IMR-90 (cell line): ENCODE measurements around the gene GLP2R. TPM values are rescaled to one million over a fixed set of nuclear protein-coding genes. Genes with fewer than 3 reads are reported as not detected.

Experiments
- ATAC-seq: fragments of 200-7000 bp; cut with Tn5 transposase; 2 replicates; pipeline ENCODE4 v1.9.1; 2020; ENCODE audit warnings: low read depth, mild to moderate bottlenecking, moderate library complexity
- BruUV-seq: library from RNA; stranded (reverse); fragments of 400-500 nt; replicated peaks from 2 replicates; lab custom pipeline; 2021; lab: Mats Ljungman, UMichigan
- CTCF ChIA-PET: fragments of 300-600 bp; formaldehyde crosslinking; extraction: SDS; loops from one replicate; lab custom pipeline; 2021; ENCODE audit warnings: antibody characterized with exemption; lab: Yijun Ruan, JAX
- POLR2A ChIA-PET: fragments of 300-600 bp; sonication (Branson Sonifier 250); formaldehyde crosslinking; loops from one replicate; lab custom pipeline; 2022; ENCODE audit warnings: antibody characterized with exemption; ENCODE audit not compliant: unreplicated experiment; lab: Charles Lee
- DNase-seq: peaks from one replicate; pipeline ENCODE4 v3.0.0; 2013
- H2AFZ ChIP-seq: replicated peaks from 2 replicates; pipeline ENCODE3; 2013; ENCODE audit warnings: low read length, mild to moderate bottlenecking; ENCODE audit not compliant: poor library complexity
- H2AK5ac ChIP-seq: 2 replicates; pipeline ENCODE4 v1.6.1; 2013; ENCODE audit warnings: low read depth, low read length, inconsistent platforms
- H2AK9ac ChIP-seq: replicated peaks from 2 replicates; pipeline ENCODE3; 2013; ENCODE audit warnings: mild to moderate bottlenecking, low read depth, low read length, moderate library complexity; ENCODE audit not compliant: poor library complexity
- H2BK120ac ChIP-seq: 2 replicates; pipeline ENCODE4 v1.6.1; 2013; ENCODE audit warnings: low read depth, low read length, inconsistent platforms
- H2BK15ac ChIP-seq: 3 replicates; pipeline ENCODE4 v1.6.1; 2013; ENCODE audit warnings: low read depth, low read length, inconsistent platforms
- H2BK20ac ChIP-seq: 2 replicates; pipeline ENCODE4 v1.6.1; 2013; ENCODE audit warnings: low read depth, mild to moderate bottlenecking, inconsistent platforms, low read length, moderate library complexity
- H2BK5ac ChIP-seq: 2 replicates; pipeline ENCODE4 v1.6.1; 2013; ENCODE audit warnings: mild to moderate bottlenecking, low read depth, low read length, inconsistent platforms; ENCODE audit not compliant: poor library complexity, severe bottlenecking
- H3K14ac ChIP-seq: replicated peaks from 2 replicates; pipeline ENCODE4 v1.6.1; 2013; ENCODE audit warnings: low read depth, low read length, inconsistent platforms
- H3K18ac ChIP-seq: 2 replicates; pipeline ENCODE4 v1.6.1; 2013; ENCODE audit warnings: low read depth, low read length, control low read depth
- H3K23ac ChIP-seq: 2 replicates; pipeline ENCODE4 v1.6.1; 2013; ENCODE audit warnings: low read depth, low read length, inconsistent platforms
- H3K27ac ChIP-seq: 2 replicates; pipeline ENCODE4 v1.5.1; 2013; ENCODE audit warnings: mild to moderate bottlenecking, control low read depth, low read length; ENCODE audit not compliant: insufficient read depth
- H3K27me3 ChIP-seq: 2 replicates; pipeline ENCODE4 v1.6.1; 2013; ENCODE audit warnings: low read length; ENCODE audit not compliant: control insufficient read depth, insufficient read depth
- H3K36me3 ChIP-seq: 2 replicates; pipeline ENCODE4 v1.6.1; 2013; ENCODE audit warnings: low read length, mixed read lengths; ENCODE audit not compliant: control insufficient read depth, insufficient read depth
- H3K4ac ChIP-seq: 2 replicates; pipeline ENCODE4 v1.6.1; 2013; ENCODE audit warnings: low read depth, low read length, inconsistent platforms
- H3K4me1 ChIP-seq: 2 replicates; pipeline ENCODE4 v1.6.1; 2013; ENCODE audit warnings: low read length, mixed read lengths; ENCODE audit not compliant: control insufficient read depth, insufficient read depth
- H3K4me2 ChIP-seq: 2 replicates; pipeline ENCODE4 v1.6.1; 2013; ENCODE audit warnings: low read depth, mild to moderate bottlenecking, control low read depth, low read length, moderate library complexity
- H3K4me3 ChIP-seq: 2 replicates; pipeline ENCODE4 v1.5.1; 2013; ENCODE audit warnings: low read depth, mild to moderate bottlenecking, control low read depth, low read length, moderate library complexity; ENCODE audit not compliant: insufficient read depth
- H3K56ac ChIP-seq: 2 replicates; pipeline ENCODE4 v1.6.1; 2013; ENCODE audit warnings: low read length, inconsistent platforms; ENCODE audit not compliant: insufficient read depth; ENCODE audit errors: extremely low read depth
- H3K79me1 ChIP-seq, 2 experiments: 2 replicates each; pipeline ENCODE4 v1.6.1; 2013; ENCODE audit warnings: low read length in 2 of 2, inconsistent platforms in 1 of 2, low read depth in 1 of 2
- H3K9ac ChIP-seq: 2 replicates; pipeline ENCODE4 v1.6.1; 2013; ENCODE audit warnings: low read depth, low read length, control low read depth
- H3K9me1 ChIP-seq: 2 replicates; pipeline ENCODE4 v1.6.1; 2013; ENCODE audit warnings: low read length, inconsistent platforms; ENCODE audit not compliant: insufficient read depth
- H3K9me3 ChIP-seq: 2 replicates; pipeline ENCODE4 v1.6.1; 2013; ENCODE audit warnings: low read length; ENCODE audit not compliant: control insufficient read depth, insufficient read depth
- H4K20me1 ChIP-seq: 2 replicates; pipeline ENCODE4 v1.6.1; 2013; ENCODE audit warnings: low read length, inconsistent platforms; ENCODE audit not compliant: insufficient read depth
- H4K5ac ChIP-seq: 2 replicates; pipeline ENCODE4 v1.6.1; 2013; ENCODE audit warnings: mild to moderate bottlenecking, low read depth, low read length, control low read depth
- H4K8ac ChIP-seq, 2 experiments: 2 replicates each; pipeline ENCODE4 v1.6.1; 2013; ENCODE audit warnings: low read depth in 2 of 2, low read length in 2 of 2, control low read depth in 1 of 2, inconsistent platforms in 1 of 2
- H4K91ac ChIP-seq: 2 replicates; pipeline ENCODE4 v1.6.1; 2013; ENCODE audit warnings: low read depth, low read length, inconsistent platforms; ENCODE audit not compliant: insufficient read depth
- BHLHE40 ChIP-seq: fragments of 150-350 bp; IDR thresholded peaks from 2 replicates; pipeline ENCODE4 v1.6.1; 2016; ENCODE audit warnings: mild to moderate bottlenecking, low read depth, low read length
- CEBPB ChIP-seq: IDR thresholded peaks from 2 replicates; pipeline ENCODE4 v1.6.1; 2012; ENCODE audit warnings: low read depth, low read length, improper control_type of control experiment
- CHD1 ChIP-seq: IDR thresholded peaks from 2 replicates; pipeline ENCODE4 v1.6.1; 2012; ENCODE audit warnings: low read depth, low read length, improper control_type of control experiment
- FOS ChIP-seq: fragments of 150-350 bp; IDR thresholded peaks from 2 replicates; pipeline ENCODE4 v1.6.1; 2016; ENCODE audit warnings: low read depth, low read length
- MAFK ChIP-seq: IDR thresholded peaks from 2 replicates; pipeline ENCODE4 v1.6.1; 2012; ENCODE audit warnings: low read depth, low read length, improper control_type of control experiment
- MAZ ChIP-seq: IDR thresholded peaks from 2 replicates; pipeline ENCODE4 v1.6.1; 2012; ENCODE audit warnings: low read depth, mild to moderate bottlenecking, low read length, improper control_type of control experiment, moderate library complexity, borderline replicate concordance
- MXI1 ChIP-seq: IDR thresholded peaks from 2 replicates; pipeline ENCODE4 v1.6.1; 2012; ENCODE audit warnings: low read depth, mild to moderate bottlenecking, low read length, moderate library complexity, borderline replicate concordance
- NFE2L2 ChIP-seq: fragments of 150-350 bp; IDR thresholded peaks from 2 replicates; pipeline ENCODE4 v1.6.1; 2016; ENCODE audit warnings: low read depth, mild to moderate bottlenecking, low read length
- POLR2A ChIP-seq: IDR thresholded peaks from 2 replicates; pipeline ENCODE4 v1.6.1; 2012; ENCODE audit warnings: mild to moderate bottlenecking, low read depth, low read length
- RAD21 ChIP-seq: IDR thresholded peaks from 2 replicates; pipeline ENCODE4 v1.6.1; 2012; ENCODE audit warnings: low read length, improper control_type of control experiment
- RCOR1 ChIP-seq: IDR thresholded peaks from 2 replicates; pipeline ENCODE4 v1.6.1; 2012; ENCODE audit warnings: mild to moderate bottlenecking, low read length, improper control_type of control experiment; ENCODE audit not compliant: insufficient replicate concordance
- RFX5 ChIP-seq: IDR thresholded peaks from 2 replicates; pipeline ENCODE4 v1.8.0; 2012; ENCODE audit warnings: low read depth, mild to moderate bottlenecking, low read length, moderate library complexity
- SMC3 ChIP-seq: fragments of 150-350 bp; IDR thresholded peaks from 2 replicates; pipeline ENCODE4 v1.6.1; 2016; ENCODE audit warnings: low read depth, mild to moderate bottlenecking, antibody characterized with exemption, low read length, moderate library complexity
- WGBS, 2 experiments: methylation state at CpG; one replicate each; pipeline versions ENCODE4 v1.1.5 to v1.1.7; 2013; ENCODE audit warnings: missing lambda C conversion rate in 2 of 2; ENCODE audit not compliant: insufficient read length in 1 of 2; ENCODE audit errors: extremely low coverage in 2 of 2; 5-methylcytosine and 5-hydroxymethylcytosine counted together
- dilution Hi-C: fragments of 300-500 bp; cut with HindIII; formaldehyde crosslinking; loops from one replicate; pipeline ENCODE4 v1.14.3; 2018; ENCODE audit warnings: low sequenced_read_pairs; ENCODE audit not compliant: unreplicated experiment
- in situ Hi-C: fragments of 300-500 bp; cut with MboI; formaldehyde crosslinking; loops from 3 replicates; pipeline ENCODE4 v1.14.3; 2019; ENCODE audit warnings: low sequenced_read_pairs, inconsistent platforms, mixed read lengths
- intact Hi-C: fragments of 100-400 bp; cut with micrococcal nuclease; formaldehyde crosslinking; loops from 2 replicates; pipeline ENCODE4 v1.10.0; 2022
- polyA plus RNA-seq, 3 experiments: library from polyadenylated mRNA; depleted of rRNA; stranded (reverse); fragments of >200 nt; gene quantifications; 2 replicates each; pipeline ENCODE4 v1.2.3, GENCODE V29; 2012; ENCODE audit warnings: low replicate concordance in 1 of 3
- total RNA-seq: library from RNA; depleted of rRNA; stranded (reverse); fragments of >200 nt; gene quantifications from 2 replicates; pipeline ENCODE4 v1.2.3, GENCODE V29; 2012
- TF ChIP-seq, protein P1 (sequence below): fragments of 150-350 bp; IDR thresholded peaks from 2 replicates; pipeline ENCODE4 v1.6.1; 2017; ENCODE audit warnings: mild to moderate bottlenecking, antibody characterized with exemption, low read length, low read depth
- TF ChIP-seq, protein P2 (sequence below): conservative IDR thresholded peaks from 2 replicates; pipeline ENCODE4 v1.5.1; 2012; ENCODE audit warnings: mild to moderate bottlenecking, low read depth, low read length, improper control_type of control experiment
- TF ChIP-seq, protein P3 (sequence below): fragments of 150-350 bp; IDR thresholded peaks from 2 replicates; pipeline ENCODE4 v1.6.1; 2016; ENCODE audit warnings: low read depth, mild to moderate bottlenecking, low read length, moderate library complexity, borderline replicate concordance

The GLP2R gene
- total and polyA plus RNA-seq, 2 of the 4 experiments (the other 2 are of a cell fraction), result 0.07 TPM; not detected in 1

DNA sequence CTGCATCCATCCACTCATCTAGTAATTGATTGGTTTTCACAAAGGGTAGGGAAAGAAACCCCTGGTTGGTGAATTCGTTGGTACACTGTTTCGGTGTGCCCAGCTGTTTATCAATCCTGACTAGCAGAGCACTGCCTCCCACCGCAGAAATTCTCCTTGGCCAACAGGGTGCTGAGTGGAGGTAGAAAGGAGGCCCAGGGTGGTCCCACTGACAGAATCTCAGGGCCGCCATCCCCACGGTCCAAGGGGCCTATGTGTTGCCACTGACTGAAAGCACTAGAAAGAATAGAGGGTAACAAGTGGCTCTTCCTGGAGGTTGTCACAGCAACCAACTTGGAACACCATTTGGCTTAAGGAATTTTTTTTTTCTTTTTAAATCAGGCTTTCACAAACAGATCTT lies 87.8 kb downstream of the GLP2R start:
- Histone ChIP-seq H2BK5ac (no peak overlapping the region), H3K4me1 (peaks cover 19% of the 10 kb centered on the region), H3K9ac (no peak overlapping the region), H2BK15ac (no peak overlapping the region; the same call in 2 of the 3 replicates), H2AK5ac (no peak overlapping the region), H3K23ac (no peak overlapping the region), H4K20me1 (no peaks in the 10 kb centered on the region), H3K36me3 (peaks cover 9% of the 10 kb centered on the region; the same call in 1 of the 2 replicates), H4K8ac (no peak overlapping the region), H3K56ac (no peak overlapping the region), H3K4ac (no peak overlapping the region), H3K27me3 (no peaks in the 10 kb centered on the region), H2AFZ (no peak overlapping the region), H3K27ac (no peak overlapping the region), H4K91ac (no peak overlapping the region), H3K18ac (no peak overlapping the region), H4K5ac (no peak overlapping the region), H2BK120ac (no peak overlapping the region), H2AK9ac (no peak overlapping the region), H3K9me3 (no peaks in the 10 kb centered on the region), H3K14ac (no peak overlapping the region), H3K9me1 (no peaks in the 10 kb centered on the region; the same call in 1 of the 2 replicates), H3K4me2 (no peak overlapping the region), H3K4me3 (no peak overlapping the region), H3K79me1 (no peaks in the 10 kb centered on the region), H2BK20ac (no peak overlapping the region)
- ChIA-PET CTCF (no interaction called here), POLR2A (no interaction called here)
- intact Hi-C loops (no loop called here), in situ Hi-C loops (no loop called here), dilution Hi-C loops (no loop called here)
- DNase-seq (no peak), ATAC-seq (no peak)
- 90% methylated on average over 4 of the region's 5 CpGs; no CpG with 5 or more reads in 1 of the 2 experiments for WGBS, 2 experiments
- BruUV-seq, result no TSS peak
- TF ChIP-seq RFX5, result no peak
- TF ChIP-seq, protein P1, sequence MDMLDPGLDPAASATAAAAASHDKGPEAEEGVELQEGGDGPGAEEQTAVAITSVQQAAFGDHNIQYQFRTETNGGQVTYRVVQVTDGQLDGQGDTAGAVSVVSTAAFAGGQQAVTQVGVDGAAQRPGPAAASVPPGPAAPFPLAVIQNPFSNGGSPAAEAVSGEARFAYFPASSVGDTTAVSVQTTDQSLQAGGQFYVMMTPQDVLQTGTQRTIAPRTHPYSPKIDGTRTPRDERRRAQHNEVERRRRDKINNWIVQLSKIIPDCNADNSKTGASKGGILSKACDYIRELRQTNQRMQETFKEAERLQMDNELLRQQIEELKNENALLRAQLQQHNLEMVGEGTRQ, result no peak
- no peak for TF ChIP-seq RCOR1
- no peak for TF ChIP-seq SMC3
- TF ChIP-seq FOS, result no peak
- TF ChIP-seq CHD1, result no peak
- TF ChIP-seq NFE2L2, result no peak
- TF ChIP-seq BHLHE40, result no peak
- TF ChIP-seq POLR2A, result no peak
- TF ChIP-seq MXI1, result no peak
- no peak for TF ChIP-seq RAD21
- TF ChIP-seq, protein P2, sequence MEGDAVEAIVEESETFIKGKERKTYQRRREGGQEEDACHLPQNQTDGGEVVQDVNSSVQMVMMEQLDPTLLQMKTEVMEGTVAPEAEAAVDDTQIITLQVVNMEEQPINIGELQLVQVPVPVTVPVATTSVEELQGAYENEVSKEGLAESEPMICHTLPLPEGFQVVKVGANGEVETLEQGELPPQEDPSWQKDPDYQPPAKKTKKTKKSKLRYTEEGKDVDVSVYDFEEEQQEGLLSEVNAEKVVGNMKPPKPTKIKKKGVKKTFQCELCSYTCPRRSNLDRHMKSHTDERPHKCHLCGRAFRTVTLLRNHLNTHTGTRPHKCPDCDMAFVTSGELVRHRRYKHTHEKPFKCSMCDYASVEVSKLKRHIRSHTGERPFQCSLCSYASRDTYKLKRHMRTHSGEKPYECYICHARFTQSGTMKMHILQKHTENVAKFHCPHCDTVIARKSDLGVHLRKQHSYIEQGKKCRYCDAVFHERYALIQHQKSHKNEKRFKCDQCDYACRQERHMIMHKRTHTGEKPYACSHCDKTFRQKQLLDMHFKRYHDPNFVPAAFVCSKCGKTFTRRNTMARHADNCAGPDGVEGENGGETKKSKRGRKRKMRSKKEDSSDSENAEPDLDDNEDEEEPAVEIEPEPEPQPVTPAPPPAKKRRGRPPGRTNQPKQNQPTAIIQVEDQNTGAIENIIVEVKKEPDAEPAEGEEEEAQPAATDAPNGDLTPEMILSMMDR, result no peak
- TF ChIP-seq, protein P3, sequence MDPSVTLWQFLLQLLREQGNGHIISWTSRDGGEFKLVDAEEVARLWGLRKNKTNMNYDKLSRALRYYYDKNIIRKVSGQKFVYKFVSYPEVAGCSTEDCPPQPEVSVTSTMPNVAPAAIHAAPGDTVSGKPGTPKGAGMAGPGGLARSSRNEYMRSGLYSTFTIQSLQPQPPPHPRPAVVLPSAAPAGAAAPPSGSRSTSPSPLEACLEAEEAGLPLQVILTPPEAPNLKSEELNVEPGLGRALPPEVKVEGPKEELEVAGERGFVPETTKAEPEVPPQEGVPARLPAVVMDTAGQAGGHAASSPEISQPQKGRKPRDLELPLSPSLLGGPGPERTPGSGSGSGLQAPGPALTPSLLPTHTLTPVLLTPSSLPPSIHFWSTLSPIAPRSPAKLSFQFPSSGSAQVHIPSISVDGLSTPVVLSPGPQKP, result no peak
- TF ChIP-seq MAFK, result no peak
- TF ChIP-seq CEBPB, result no peak
- TF ChIP-seq MAZ, result no peak
